Adipocyte (in vitro differentiated cells): ENCODE data around the gene SRC.

Source experiments
- DNase-seq: peaks from one replicate; pipeline ENCODE4 v3.0.0-alpha.2; 2015; ENCODE audit warnings: low read depth
- H3K27me3 ChIP-seq: replicated peaks from 2 replicates; pipeline ENCODE4 v1.7.0; 2013; ENCODE audit warnings: mild to moderate bottlenecking, low read length, moderate library complexity; ENCODE audit not compliant: control insufficient read depth, insufficient read depth
- H3K36me3 ChIP-seq: 2 replicates; pipeline ENCODE4 v1.7.0; 2013; ENCODE audit warnings: low read length, mild to moderate bottlenecking, moderate library complexity; ENCODE audit not compliant: control insufficient read depth, insufficient read depth, severe bottlenecking
- H3K4me1 ChIP-seq: 2 replicates; pipeline ENCODE4 v1.7.0; 2013; ENCODE audit warnings: mild to moderate bottlenecking, low read length, moderate library complexity; ENCODE audit not compliant: control insufficient read depth, insufficient read depth
- H3K4me3 ChIP-seq: 2 replicates; pipeline ENCODE4 v1.7.0; 2013; ENCODE audit warnings: mild to moderate bottlenecking, low read length, moderate library complexity
- H3K9ac ChIP-seq: 2 replicates; pipeline ENCODE4 v1.7.0; 2013; ENCODE audit warnings: mild to moderate bottlenecking, low read length, moderate library complexity
- H3K9me3 ChIP-seq: 2 replicates; pipeline ENCODE4 v1.7.0; 2013; ENCODE audit warnings: mild to moderate bottlenecking, low read length, moderate library complexity; ENCODE audit not compliant: control insufficient read depth

SRC gene

DNA sequence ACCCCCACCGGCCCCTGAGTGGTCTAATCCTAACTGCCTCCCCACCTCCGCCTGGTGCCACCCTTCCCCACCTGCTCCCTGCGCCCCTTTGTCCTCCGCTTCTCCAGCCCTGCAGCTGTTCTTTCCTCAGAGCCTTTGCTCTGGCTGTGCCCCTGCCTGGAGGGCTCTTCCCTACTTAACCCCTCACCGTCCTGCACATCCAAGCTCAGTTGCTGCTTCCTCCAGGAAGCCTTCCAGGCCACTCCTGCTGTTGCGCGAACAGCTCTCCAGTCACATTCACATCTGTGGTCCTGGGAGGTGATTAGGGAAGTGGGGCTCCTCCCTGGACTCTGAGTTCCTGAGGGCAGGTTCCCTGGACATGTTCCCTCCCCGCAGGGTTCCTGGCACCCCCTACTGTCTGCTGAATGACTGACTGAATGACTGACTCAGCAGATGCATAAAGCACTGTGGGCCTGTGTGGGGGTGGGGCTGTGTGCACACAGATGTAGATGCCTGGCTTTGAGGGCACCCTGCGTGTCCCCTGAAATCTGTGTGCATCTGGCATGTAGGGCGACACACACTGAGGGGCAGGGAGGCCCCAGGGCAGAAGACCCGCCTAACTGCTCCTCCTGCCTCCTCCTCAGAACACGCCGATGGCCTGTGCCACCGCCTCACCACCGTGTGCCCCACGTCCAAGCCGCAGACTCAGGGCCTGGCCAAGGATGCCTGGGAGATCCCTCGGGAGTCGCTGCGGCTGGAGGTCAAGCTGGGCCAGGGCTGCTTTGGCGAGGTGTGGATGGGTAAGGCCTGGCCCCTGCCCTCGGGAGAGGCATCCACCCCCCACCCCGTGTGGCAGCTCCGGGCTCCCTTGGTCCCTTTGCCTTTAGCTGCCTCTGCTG is 51.4 kb downstream of the SRC start:
- Histone ChIP-seq H3K9ac (no peak overlapping the region), H3K36me3 (peaks cover 28% of the 10 kb centered on the region), H3K9me3 (no peaks in the 10 kb centered on the region), H3K4me1 (peaks cover 14% of the 10 kb centered on the region), H3K27me3 (no peaks in the 10 kb centered on the region), H3K4me3 (no peak overlapping the region)
- no peak for DNase-seq

DNA sequence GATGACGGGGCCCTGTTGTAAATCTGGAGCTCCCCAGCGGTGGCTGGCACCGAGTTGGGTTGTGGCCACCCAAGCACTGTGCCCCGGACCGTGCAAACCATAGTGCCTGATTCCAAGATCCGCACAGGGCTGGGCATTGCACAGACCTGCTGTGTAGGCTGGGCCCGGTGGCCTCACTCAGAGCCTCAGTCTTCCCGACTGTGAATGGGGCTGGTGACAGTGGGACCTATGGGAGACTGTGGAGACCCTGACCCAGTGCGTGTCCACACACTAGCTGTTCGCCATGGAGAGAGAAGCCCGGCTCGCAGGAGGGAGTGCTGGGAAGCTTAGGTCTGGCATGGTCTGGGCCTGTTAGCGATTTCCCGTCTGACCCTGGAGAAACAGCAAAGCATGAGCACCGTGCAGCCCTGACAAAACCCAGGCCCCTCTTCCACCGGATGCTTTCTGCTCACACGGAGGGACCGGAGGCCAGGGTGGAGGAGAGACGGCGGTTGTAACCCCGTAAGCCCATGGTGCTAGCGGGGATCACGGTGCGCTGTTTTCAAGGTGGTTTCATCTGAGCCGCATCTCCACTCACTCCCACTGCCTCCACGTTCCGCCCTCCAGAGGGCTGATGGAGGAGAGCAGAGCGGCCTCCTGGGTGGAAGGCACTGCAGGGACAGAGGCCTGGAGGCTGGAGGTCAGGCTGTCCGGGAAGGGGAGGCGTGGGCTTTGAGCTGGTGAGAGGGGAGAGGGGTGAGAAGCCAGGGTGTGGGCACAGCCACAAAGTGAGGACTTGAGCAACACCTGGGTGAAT is 52.2 kb downstream of the SRC start:
- Histone ChIP-seq H3K9me3 (no peaks in the 10 kb centered on the region), H3K9ac (no peak overlapping the region), H3K4me1 (peaks cover 14% of the 10 kb centered on the region), H3K36me3 (peaks cover 35% of the 10 kb centered on the region), H3K27me3 (no peaks in the 10 kb centered on the region), H3K4me3 (no peak overlapping the region)
- no peak for DNase-seq

DNA sequence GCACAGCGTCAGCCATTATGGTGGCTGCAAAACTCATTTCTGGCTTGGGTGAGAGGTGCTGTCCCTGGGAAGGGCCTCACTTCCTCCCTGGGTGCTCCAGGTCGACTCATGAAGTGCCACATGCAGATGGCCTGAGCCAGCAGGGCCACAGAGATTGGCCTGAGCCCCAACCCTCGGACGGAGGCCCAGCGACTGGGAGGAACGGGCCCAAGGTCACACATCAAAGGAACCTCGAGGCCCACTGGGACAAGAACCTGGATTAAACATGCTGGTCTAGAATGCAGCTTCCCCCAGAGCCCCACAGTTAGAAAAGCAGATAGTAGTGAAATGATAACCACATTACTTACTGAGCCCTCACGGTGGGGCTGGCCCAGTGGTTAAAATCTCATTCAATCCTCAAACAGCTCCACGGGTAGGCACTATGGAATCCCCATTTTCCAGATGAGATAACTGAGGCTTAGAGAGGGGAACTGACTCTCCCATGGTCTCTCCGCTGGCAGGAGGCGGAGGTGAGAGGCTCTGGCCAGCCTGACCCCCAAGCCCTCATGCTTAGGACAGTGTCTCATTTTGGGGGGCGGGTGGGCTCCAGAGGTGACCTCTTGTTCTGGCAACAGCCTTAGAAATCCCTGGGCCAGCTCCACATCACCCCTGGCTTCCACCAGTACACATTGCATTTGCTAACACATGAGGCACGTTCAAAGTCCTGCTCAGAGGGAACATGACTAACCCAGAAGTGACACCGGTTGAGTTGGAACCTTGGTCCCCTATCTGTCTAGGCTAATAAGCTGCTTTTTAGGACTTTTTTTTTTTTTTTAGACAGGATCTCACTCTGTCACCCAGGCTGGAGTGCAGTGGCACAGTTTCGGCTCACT is 53.0 kb downstream of the SRC start:
- DNase-seq = no peak
- Histone ChIP-seq H3K9ac (no peak overlapping the region), H3K36me3 (peaks cover 38% of the 10 kb centered on the region), H3K9me3 (no peaks in the 10 kb centered on the region), H3K27me3 (no peaks in the 10 kb centered on the region), H3K4me3 (no peak overlapping the region), H3K4me1 (peaks cover 14% of the 10 kb centered on the region)

DNA sequence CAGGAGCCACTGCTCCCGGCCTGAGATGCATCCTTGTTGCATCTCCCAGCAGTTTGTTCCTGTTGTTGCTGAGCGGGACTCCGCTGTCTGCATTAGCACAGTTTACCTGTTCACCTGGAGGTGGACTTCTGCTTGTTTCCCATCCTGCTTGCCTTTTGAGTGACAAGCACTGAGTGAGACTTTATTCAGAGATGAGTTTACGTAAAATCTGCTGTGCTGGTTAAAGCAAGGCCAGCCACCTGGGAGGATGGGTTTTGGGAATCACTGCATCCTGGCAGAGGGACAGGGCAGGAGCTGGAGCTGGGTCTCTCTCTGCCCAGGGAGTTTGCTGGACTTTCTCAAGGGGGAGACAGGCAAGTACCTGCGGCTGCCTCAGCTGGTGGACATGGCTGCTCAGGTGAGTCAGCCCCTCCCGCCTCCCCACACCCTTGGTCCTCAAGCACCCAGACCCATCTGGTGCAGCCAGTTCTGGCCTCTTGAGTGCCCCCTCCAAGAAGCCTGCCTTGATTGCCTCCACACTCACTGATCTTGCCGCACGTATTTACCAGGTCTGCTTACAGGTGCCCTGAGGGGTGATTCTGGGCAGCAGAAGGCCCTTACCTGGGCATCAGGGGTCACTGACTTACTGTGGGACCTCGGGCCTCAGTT is 55.5 kb downstream of the SRC start:
- Histone ChIP-seq H3K9me3 (no peaks in the 10 kb centered on the region), H3K36me3 (peaks cover 35% of the 10 kb centered on the region), H3K4me3 (no peak overlapping the region), H3K4me1 (peaks cover 5% of the 10 kb centered on the region), H3K9ac (no peak overlapping the region), H3K27me3 (no peaks in the 10 kb centered on the region)
- DNase-seq = no peak

DNA sequence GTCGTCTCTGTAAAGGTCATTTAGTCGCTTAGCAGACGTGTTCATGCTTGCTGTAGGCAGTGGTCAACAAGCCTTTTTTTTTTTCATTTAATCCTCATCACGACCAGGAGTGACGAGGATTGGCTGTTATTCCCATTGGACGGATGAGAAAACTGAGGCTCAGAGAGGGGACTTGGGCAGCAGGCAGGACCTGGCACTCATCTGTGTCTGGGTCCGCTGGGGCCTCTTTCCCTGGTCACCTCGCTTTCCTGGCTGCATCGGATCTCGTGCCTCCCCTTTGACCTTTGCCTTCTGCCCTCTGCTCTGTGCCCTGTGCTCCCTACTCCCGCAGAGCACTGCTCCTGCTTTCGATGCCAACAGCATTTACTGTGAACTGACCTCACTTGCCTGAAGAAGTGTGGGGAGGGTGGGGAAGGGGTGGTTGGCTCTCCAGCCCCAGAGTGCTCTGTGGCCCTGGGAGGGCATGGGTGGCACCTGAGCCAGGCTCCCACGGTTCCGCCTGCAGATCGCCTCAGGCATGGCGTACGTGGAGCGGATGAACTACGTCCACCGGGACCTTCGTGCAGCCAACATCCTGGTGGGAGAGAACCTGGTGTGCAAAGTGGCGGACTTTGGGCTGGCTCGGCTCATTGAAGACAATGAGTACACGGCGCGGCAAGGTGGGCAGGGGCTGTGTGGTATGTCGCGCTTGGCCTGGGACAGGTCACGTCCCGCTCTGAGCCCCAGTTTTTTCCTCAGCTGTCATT is 56.2 kb downstream of the SRC start:
- H3K4me3 ChIP-seq = no peak overlapping the region
- no peaks in the 10 kb centered on the region for H3K27me3 ChIP-seq
- H3K9ac ChIP-seq = no peak overlapping the region
- H3K36me3 ChIP-seq = peaks cover 35% of the 10 kb centered on the region
- no peak for DNase-seq
- H3K9me3 ChIP-seq = no peaks in the 10 kb centered on the region
- peaks cover 7% of the 10 kb centered on the region for H3K4me1 ChIP-seq

DNA sequence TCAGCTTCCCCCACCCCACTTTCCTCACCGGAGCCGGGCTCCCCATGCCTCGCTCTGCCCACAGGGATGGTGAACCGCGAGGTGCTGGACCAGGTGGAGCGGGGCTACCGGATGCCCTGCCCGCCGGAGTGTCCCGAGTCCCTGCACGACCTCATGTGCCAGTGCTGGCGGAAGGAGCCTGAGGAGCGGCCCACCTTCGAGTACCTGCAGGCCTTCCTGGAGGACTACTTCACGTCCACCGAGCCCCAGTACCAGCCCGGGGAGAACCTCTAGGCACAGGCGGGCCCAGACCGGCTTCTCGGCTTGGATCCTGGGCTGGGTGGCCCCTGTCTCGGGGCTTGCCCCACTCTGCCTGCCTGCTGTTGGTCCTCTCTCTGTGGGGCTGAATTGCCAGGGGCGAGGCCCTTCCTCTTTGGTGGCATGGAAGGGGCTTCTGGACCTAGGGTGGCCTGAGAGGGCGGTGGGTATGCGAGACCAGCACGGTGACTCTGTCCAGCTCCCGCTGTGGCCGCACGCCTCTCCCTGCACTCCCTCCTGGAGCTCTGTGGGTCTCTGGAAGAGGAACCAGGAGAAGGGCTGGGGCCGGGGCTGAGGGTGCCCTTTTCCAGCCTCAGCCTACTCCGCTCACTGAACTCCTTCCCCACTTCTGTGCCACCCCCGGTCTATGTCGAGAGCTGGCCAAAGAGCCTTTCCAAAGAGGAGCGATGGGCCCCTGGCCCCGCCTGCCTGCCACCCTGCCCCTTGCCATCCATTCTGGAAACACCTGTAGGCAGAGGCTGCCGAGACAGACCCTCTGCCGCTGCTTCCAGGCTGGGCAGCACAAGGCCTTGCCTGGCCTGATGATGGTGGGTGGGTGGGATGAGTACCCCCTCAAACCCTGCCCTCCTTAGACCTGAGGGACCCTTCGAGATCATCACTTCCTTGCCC is 57.4 kb downstream of the SRC start:
- H3K4me1 ChIP-seq = peaks cover 18% of the 10 kb centered on the region
- no peak overlapping the region for H3K9ac ChIP-seq
- H3K4me3 ChIP-seq = no peak overlapping the region
- H3K36me3 ChIP-seq = peaks cover 29% of the 10 kb centered on the region
- H3K9me3 ChIP-seq = no peaks in the 10 kb centered on the region
- H3K27me3 ChIP-seq = no peaks in the 10 kb centered on the region
- no peak for DNase-seq

DNA sequence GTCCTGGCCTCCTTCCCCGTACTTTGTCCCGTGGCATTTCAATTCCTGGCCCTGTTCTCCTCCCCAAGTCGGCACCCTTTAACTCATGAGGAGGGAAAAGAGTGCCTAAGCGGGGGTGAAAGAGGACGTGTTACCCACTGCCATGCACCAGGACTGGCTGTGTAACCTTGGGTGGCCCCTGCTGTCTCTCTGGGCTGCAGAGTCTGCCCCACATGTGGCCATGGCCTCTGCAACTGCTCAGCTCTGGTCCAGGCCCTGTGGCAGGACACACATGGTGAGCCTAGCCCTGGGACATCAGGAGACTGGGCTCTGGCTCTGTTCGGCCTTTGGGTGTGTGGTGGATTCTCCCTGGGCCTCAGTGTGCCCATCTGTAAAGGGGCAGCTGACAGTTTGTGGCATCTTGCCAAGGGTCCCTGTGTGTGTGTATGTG is 58.5 kb downstream of the SRC start:
- Histone ChIP-seq H3K36me3 (peaks cover 20% of the 10 kb centered on the region), H3K9me3 (no peaks in the 10 kb centered on the region), H3K9ac (no peak overlapping the region), H3K27me3 (peaks cover 8% of the 10 kb centered on the region), H3K4me3 (no peak overlapping the region), H3K4me1 (peaks cover 20% of the 10 kb centered on the region)
- DNase-seq = no peak

DNA sequence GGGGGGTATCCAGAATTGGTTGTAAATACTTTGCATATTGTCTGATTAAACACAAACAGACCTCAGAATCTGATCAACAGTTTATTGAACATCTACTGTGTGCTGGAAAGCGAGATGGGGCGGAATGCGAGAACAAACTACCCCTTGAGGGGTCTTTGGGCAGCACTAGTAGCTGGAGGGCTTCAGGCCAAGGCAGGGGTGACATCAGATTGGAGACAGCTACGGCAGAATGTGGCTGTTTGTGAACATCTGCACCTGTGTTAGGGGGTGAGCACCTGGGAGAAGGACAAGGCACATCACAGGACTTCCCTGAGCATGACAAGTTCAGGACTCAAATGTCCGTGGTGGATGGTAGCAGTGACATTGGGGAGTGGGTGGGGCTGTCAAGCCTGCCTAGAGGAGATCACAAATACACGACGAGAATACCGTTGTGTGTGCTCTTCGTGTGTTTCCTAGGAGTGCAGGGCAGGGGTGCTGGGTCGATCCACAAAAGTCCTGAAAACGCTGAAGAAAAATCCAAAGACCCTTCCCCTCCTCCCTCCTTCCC is 59.5 kb downstream of the SRC start:
- Histone ChIP-seq H3K9ac (no peak overlapping the region), H3K36me3 (peaks cover 20% of the 10 kb centered on the region), H3K9me3 (no peaks in the 10 kb centered on the region), H3K4me1 (peaks cover 20% of the 10 kb centered on the region), H3K4me3 (no peak overlapping the region), H3K27me3 (peaks cover 17% of the 10 kb centered on the region)
- DNase-seq = no peak
